Measurements from ENCODE around the gene PPBP.

Gene PPBP

GRCh38 chr4:73978886-73979285 lies 9.1 kb downstream of the PPBP start:
- Histone ChIP-seq H3K4me2 (ENCODE audit: low read length) (no peak overlapping the region), H3K4me1 (ENCODE audit: control insufficient read depth, low read length) (no peaks in the 10 kb centered on the region), H3K9me2 (replicated peaks; ENCODE audit: control insufficient read depth, low read length) (no peaks in the 10 kb centered on the region), H3K36me3 (ENCODE audit: control insufficient read depth, low read length) (no peaks in the 10 kb centered on the region), H4K20me1 (ENCODE audit: control insufficient read depth, insufficient read depth, low read depth, low read length) (no peaks in the 10 kb centered on the region), H3K27ac (ENCODE audit: low read depth, low read length) (no peak overlapping the region), H3K79me2 (ENCODE audit: control insufficient read depth, low read length) (no peaks in the 10 kb centered on the region), H3K4me3 (ENCODE audit: low read length) (no peak overlapping the region), H3K9me3 (ENCODE audit: control insufficient read depth, insufficient read depth, low read length) (no peaks in the 10 kb centered on the region), H3K27me3 (ENCODE audit: control insufficient read depth, low read length) (no peaks in the 10 kb centered on the region), H3F3A (ENCODE audit: control insufficient read depth, insufficient read depth) (no peaks in the 10 kb centered on the region)
- no peak for TF ChIP-seq CTCF (IDR thresholded peaks at IDR 0.05; ENCODE audit: low read depth, low read length, poor library complexity, severe bottlenecking)
- TF ChIP-seq EZH2phosphoT487 (IDR thresholded peaks at IDR 0.05; ENCODE audit: borderline replicate concordance, low read length), result no peak

- H4K20me1 ChIP-seq (ENCODE audit: control insufficient read depth, insufficient read depth, low read depth, low read length), result no peaks in the 10 kb centered on the region
- H3K9me2 ChIP-seq (replicated peaks; ENCODE audit: control insufficient read depth, low read length), result no peaks in the 10 kb centered on the region
- H3K4me3 ChIP-seq (ENCODE audit: low read length), result no peak overlapping the region
- H3K27ac ChIP-seq (ENCODE audit: low read depth, low read length), result no peak overlapping the region
- no peaks in the 10 kb centered on the region for H3K79me2 ChIP-seq (ENCODE audit: control insufficient read depth, low read length)
- H3F3A ChIP-seq (ENCODE audit: control insufficient read depth, insufficient read depth), result no peaks in the 10 kb centered on the region
- H3K9me3 ChIP-seq (ENCODE audit: control insufficient read depth, insufficient read depth, low read length), result no peaks in the 10 kb centered on the region
- H3K36me3 ChIP-seq (ENCODE audit: control insufficient read depth, low read length), result no peaks in the 10 kb centered on the region
- TF ChIP-seq CTCF (IDR thresholded peaks at IDR 0.05; ENCODE audit: low read depth, low read length, poor library complexity, severe bottlenecking), result no peak
- no peak for TF ChIP-seq EZH2phosphoT487 (IDR thresholded peaks at IDR 0.05; ENCODE audit: borderline replicate concordance, low read length)
- no peaks in the 10 kb centered on the region for H3K4me1 ChIP-seq (ENCODE audit: control insufficient read depth, low read length)
- no peaks in the 10 kb centered on the region for H3K27me3 ChIP-seq (ENCODE audit: control insufficient read depth, low read length)
- H3K4me2 ChIP-seq (ENCODE audit: low read length), result no peak overlapping the region
Measured at GRCh38 chr4:73976716-73977115, 11.3 kb downstream of the PPBP start.

GRCh38 chr4:73976217-73976616 lies 11.8 kb downstream of the PPBP start:
- H3F3A ChIP-seq (ENCODE audit: control insufficient read depth, insufficient read depth), result no peaks in the 10 kb centered on the region
- no peaks in the 10 kb centered on the region for H3K79me2 ChIP-seq (ENCODE audit: control insufficient read depth, low read length)

More at GRCh38 chr4:73976217-73976616, 11.8 kb downstream of the PPBP start:
- Histone ChIP-seq H3K36me3 (ENCODE audit: control insufficient read depth, low read length) (no peaks in the 10 kb centered on the region), H3K9me2 (replicated peaks; ENCODE audit: control insufficient read depth, low read length) (no peaks in the 10 kb centered on the region), H3K4me2 (ENCODE audit: low read length) (no peak overlapping the region), H3K4me3 (ENCODE audit: low read length) (no peak overlapping the region), H3K9me3 (ENCODE audit: control insufficient read depth, insufficient read depth, low read length) (no peaks in the 10 kb centered on the region), H3K4me1 (ENCODE audit: control insufficient read depth, low read length) (no peaks in the 10 kb centered on the region), H3K27ac (ENCODE audit: low read depth, low read length) (no peak overlapping the region), H4K20me1 (ENCODE audit: control insufficient read depth, insufficient read depth, low read depth, low read length) (no peaks in the 10 kb centered on the region), H3K27me3 (ENCODE audit: control insufficient read depth, low read length) (no peaks in the 10 kb centered on the region)
- TF ChIP-seq CTCF (IDR thresholded peaks at IDR 0.05; ENCODE audit: low read depth, low read length, poor library complexity, severe bottlenecking) (no peak), EZH2phosphoT487 (IDR thresholded peaks at IDR 0.05; ENCODE audit: borderline replicate concordance, low read length) (no peak)

Measured in DOHH2 (cell line).